ENCODE data around the gene PTPN4.

Gene PTPN4

GRCh38 chr2:119760237-119760955 lies 674 bp downstream of the PTPN4 start:
- H3K27me3 ChIP-seq (replicated peaks): no peaks in the 10 kb centered on the region
- no peak for TF ChIP-seq CTCF (IDR thresholded peaks at IDR 0.05; ENCODE audit: low read depth, low read length, missing control alignments)
- no peak for DNase-seq
- in situ Hi-C loops (cut with HindIII; ENCODE audit: low pct_ligation_motif_present, low sequenced_read_pairs): no loop called here
- H3K36me3 ChIP-seq (replicated peaks): no peaks in the 10 kb centered on the region
- H3K27ac ChIP-seq: peak overlapping the region; percentile 45
- H3K4me3 ChIP-seq (ENCODE audit: low read depth, low read length): peak overlapping the region; percentile 87

- in situ Hi-C loops (cut with HindIII; ENCODE audit: low pct_ligation_motif_present, low sequenced_read_pairs): no loop called here
- Histone ChIP-seq H3K27ac (no peak overlapping the region), H3K4me3 (ENCODE audit: low read depth, low read length) (peak overlapping the region; percentile 87), H3K27me3 (replicated peaks) (no peaks in the 10 kb centered on the region), H3K36me3 (replicated peaks) (no peaks in the 10 kb centered on the region)
- DNase-seq: no peak
- no peak for TF ChIP-seq CTCF (IDR thresholded peaks at IDR 0.05; ENCODE audit: low read depth, low read length, missing control alignments)
These were observed 1.2 kb downstream of the PTPN4 start for GRCh38 chr2:119760956-119761275.

- Histone ChIP-seq H3K4me3 (ENCODE audit: low read depth, low read length) (no peak overlapping the region), H3K27ac (no peak overlapping the region), H3K36me3 (replicated peaks) (no peaks in the 10 kb centered on the region), H3K27me3 (replicated peaks) (no peaks in the 10 kb centered on the region)
- no peak for DNase-seq
- in situ Hi-C loops (cut with HindIII; ENCODE audit: low pct_ligation_motif_present, low sequenced_read_pairs): no loop called here
- no peak for TF ChIP-seq CTCF (IDR thresholded peaks at IDR 0.05; ENCODE audit: low read depth, low read length, missing control alignments)
These were observed 5.1 kb downstream of the PTPN4 start for GRCh38 chr2:119764832-119765231.

- in situ Hi-C loops (cut with HindIII; ENCODE audit: low pct_ligation_motif_present, low sequenced_read_pairs): no loop called here
- TF ChIP-seq CTCF (IDR thresholded peaks at IDR 0.05; ENCODE audit: low read depth, low read length, missing control alignments): no peak
- Histone ChIP-seq H3K27ac (no peak overlapping the region), H3K36me3 (replicated peaks) (no peaks in the 10 kb centered on the region), H3K4me3 (ENCODE audit: low read depth, low read length) (no peak overlapping the region), H3K27me3 (replicated peaks) (no peaks in the 10 kb centered on the region)
- no peak for DNase-seq
These were observed 5.8 kb downstream of the PTPN4 start for GRCh38 chr2:119765433-119766002.

- in situ Hi-C loops (cut with HindIII; ENCODE audit: low pct_ligation_motif_present, low sequenced_read_pairs): no loop called here
- DNase-seq: no peak
- TF ChIP-seq CTCF (IDR thresholded peaks at IDR 0.05; ENCODE audit: low read depth, low read length, missing control alignments): peak; percentile 8
- Histone ChIP-seq H3K27ac (no peak overlapping the region), H3K4me3 (ENCODE audit: low read depth, low read length) (no peak overlapping the region), H3K36me3 (replicated peaks) (no peaks in the 10 kb centered on the region), H3K27me3 (replicated peaks) (no peaks in the 10 kb centered on the region)
These were observed 7.2 kb downstream of the PTPN4 start for GRCh38 chr2:119766944-119767343.

GRCh38 chr2:119768742-119769141 lies 9.0 kb downstream of the PTPN4 start:
- no peak for DNase-seq
- in situ Hi-C loops (cut with HindIII; ENCODE audit: low pct_ligation_motif_present, low sequenced_read_pairs): no loop called here
- Histone ChIP-seq H3K36me3 (replicated peaks) (no peaks in the 10 kb centered on the region), H3K4me3 (ENCODE audit: low read depth, low read length) (no peak overlapping the region), H3K27me3 (replicated peaks) (no peaks in the 10 kb centered on the region), H3K27ac (no peak overlapping the region)
- no peak for TF ChIP-seq CTCF (IDR thresholded peaks at IDR 0.05; ENCODE audit: low read depth, low read length, missing control alignments)
